H9 (cell line): ENCODE measurements around the gene SLC25A29. TPM values are rescaled to one million over a fixed set of nuclear protein-coding genes. Genes with fewer than 3 reads are reported as not detected.

Experiments
- DNase-seq: peaks from one replicate; pipeline ENCODE4 v3.0.0-alpha.2; 2017
- H2AFZ ChIP-seq: one replicate; pipeline ENCODE4 v1.6.1; 2013; ENCODE audit warnings: mild to moderate bottlenecking, low read length, control low read depth, moderate library complexity
- H2AK5ac ChIP-seq: 2 replicates; pipeline ENCODE4 v1.6.1; 2013; ENCODE audit warnings: low read length, control low read depth, mixed read lengths; ENCODE audit not compliant: insufficient read length
- H2BK120ac ChIP-seq: one replicate; pipeline ENCODE4 v1.6.1; 2013; ENCODE audit warnings: low read depth, mild to moderate bottlenecking, low read length, control low read depth, inconsistent platforms; ENCODE audit not compliant: poor library complexity, severe bottlenecking
- H2BK12ac ChIP-seq: 2 replicates; pipeline ENCODE4 v1.6.1; 2013; ENCODE audit warnings: low read length, control low read depth, mixed read lengths, low read depth; ENCODE audit not compliant: insufficient read length
- H2BK15ac ChIP-seq: 2 replicates; pipeline ENCODE4 v1.6.1; 2013; ENCODE audit warnings: low read depth, low read length, control low read depth
- H2BK20ac ChIP-seq: one replicate; pipeline ENCODE4 v1.6.1; 2013; ENCODE audit warnings: low read depth, mild to moderate bottlenecking, low read length, control low read depth, inconsistent platforms; ENCODE audit not compliant: poor library complexity, severe bottlenecking
- H2BK5ac ChIP-seq: 2 replicates; pipeline ENCODE4 v1.6.1; 2013; ENCODE audit warnings: low read length, control low read depth, mixed read lengths; ENCODE audit not compliant: insufficient read length
- H3K14ac ChIP-seq: 2 replicates; pipeline ENCODE4 v1.6.1; 2013; ENCODE audit warnings: low read length, control low read depth; ENCODE audit not compliant: insufficient read depth
- H3K18ac ChIP-seq: 2 replicates; pipeline ENCODE4 v1.6.1; 2013; ENCODE audit warnings: low read depth, mild to moderate bottlenecking, mixed read lengths, low read length, control low read depth; ENCODE audit not compliant: insufficient read length
- H3K23ac ChIP-seq: 2 replicates; pipeline ENCODE4 v1.6.1; 2013; ENCODE audit warnings: low read length, control low read depth, mixed read lengths, low read depth; ENCODE audit not compliant: insufficient read length
- H3K23me2 ChIP-seq: 2 replicates; pipeline ENCODE4 v1.6.1; 2013; ENCODE audit warnings: low read depth, mild to moderate bottlenecking, mixed read lengths, low read length, control low read depth; ENCODE audit not compliant: insufficient read length, poor library complexity, severe bottlenecking
- H3K27ac ChIP-seq: 2 replicates; pipeline ENCODE4 v1.5.1; 2013; ENCODE audit warnings: low read length, control low read depth, mixed read lengths, low read depth; ENCODE audit not compliant: insufficient read length
- H3K27me3 ChIP-seq: 2 replicates; pipeline ENCODE4 v1.6.1; 2013; ENCODE audit warnings: low read length, control low read depth, inconsistent platforms; ENCODE audit not compliant: insufficient read depth
- H3K4ac ChIP-seq: 2 replicates; pipeline ENCODE4 v1.6.1; 2013; ENCODE audit warnings: low read depth, mild to moderate bottlenecking, control low read depth, inconsistent platforms, low read length, moderate library complexity
- H3K4me1 ChIP-seq: 2 replicates; pipeline ENCODE4 v1.6.1; 2013; ENCODE audit warnings: low read length, control low read depth, inconsistent platforms; ENCODE audit not compliant: insufficient read depth
- H3K4me2 ChIP-seq: 2 replicates; pipeline ENCODE4 v1.6.1; 2013; ENCODE audit warnings: low read length, control low read depth, mixed read lengths; ENCODE audit not compliant: insufficient read length, insufficient read depth
- H3K56ac ChIP-seq: 2 replicates; pipeline ENCODE4 v1.6.1; 2013; ENCODE audit warnings: low read depth, mild to moderate bottlenecking, mixed read lengths, low read length, control low read depth; ENCODE audit not compliant: insufficient read length
- H3K79me1 ChIP-seq: 2 replicates; pipeline ENCODE4 v1.6.1; 2013; ENCODE audit warnings: low read depth, mild to moderate bottlenecking, moderate library complexity, low read length, control low read depth, inconsistent platforms; ENCODE audit not compliant: insufficient read depth, poor library complexity, severe bottlenecking
- H3K79me2 ChIP-seq: 2 replicates; pipeline ENCODE4 v1.6.1; 2013; ENCODE audit warnings: low read length, control low read depth, inconsistent platforms; ENCODE audit not compliant: insufficient read depth
- H3K9ac ChIP-seq: 2 replicates; pipeline ENCODE4 v1.6.1; 2013; ENCODE audit warnings: low read length, control low read depth, mixed read lengths; ENCODE audit not compliant: insufficient read length; ENCODE audit errors: extremely low read depth
- H3K9me3 ChIP-seq: one replicate; pipeline ENCODE4 v1.6.1; 2013; ENCODE audit warnings: low read depth, low read length, inconsistent platforms; ENCODE audit not compliant: control insufficient read depth
- H3T11ph ChIP-seq: one replicate; pipeline ENCODE4 v1.6.1; 2013; ENCODE audit warnings: mild to moderate bottlenecking, low read length, control low read depth, inconsistent platforms
- H4K20me1 ChIP-seq: one replicate; pipeline ENCODE4 v1.6.1; 2013; ENCODE audit not compliant: control insufficient read depth, insufficient read length, insufficient read depth
- H4K5ac ChIP-seq: 2 replicates; pipeline ENCODE4 v1.6.1; 2013; ENCODE audit warnings: low read depth, mild to moderate bottlenecking, mixed read lengths, low read length, control low read depth; ENCODE audit not compliant: insufficient read length
- H4K8ac ChIP-seq: replicated peaks from 2 replicates; pipeline ENCODE4 v1.6.1; 2013; ENCODE audit warnings: low read length, control low read depth, mixed read lengths, low read depth; ENCODE audit not compliant: insufficient read length
- H4K91ac ChIP-seq: 2 replicates; pipeline ENCODE4 v1.6.1; 2013; ENCODE audit warnings: low read depth, mild to moderate bottlenecking, moderate library complexity, mixed read lengths, low read length, control low read depth; ENCODE audit not compliant: insufficient read length
- H3K27ac Mint-ChIP-seq, 3 experiments: 2 replicates in 2 of 3; 3 replicates in 1 of 3; pipeline ENCODE4 v1.8.0; 2020 to 2021; ENCODE audit warnings: mixed read lengths in 3 of 3, mild to moderate bottlenecking in 1 of 3, moderate library complexity in 1 of 3
- H3K27me3 Mint-ChIP-seq: 2 replicates; pipeline ENCODE4 v1.8.0; 2021; ENCODE audit warnings: low read depth, mild to moderate bottlenecking, moderate library complexity, mixed read lengths
- H3K36me3 Mint-ChIP-seq, 3 experiments: 2 replicates in 2 of 3; 3 replicates in 1 of 3; pipeline ENCODE4 v1.8.0; 2020 to 2021; ENCODE audit warnings: low read depth in 3 of 3, mixed read lengths in 3 of 3; ENCODE audit not compliant: insufficient read depth in 1 of 3
- H3K4me1 Mint-ChIP-seq, 2 experiments: 2 replicates each; pipeline ENCODE4 v1.8.0; 2020; ENCODE audit warnings: mixed read lengths in 2 of 2
- H3K4me3 Mint-ChIP-seq, 2 experiments: 2 replicates in 1 of 2; 3 replicates in 1 of 2; pipeline ENCODE4 v1.8.0; 2020 to 2021; ENCODE audit warnings: mild to moderate bottlenecking in 2 of 2, mixed read lengths in 2 of 2, moderate library complexity in 1 of 2
- H3K9me3 Mint-ChIP-seq, 2 experiments: 2 replicates in 1 of 2; 3 replicates in 1 of 2; pipeline ENCODE4 v1.8.0; 2020; ENCODE audit warnings: mild to moderate bottlenecking in 2 of 2, mixed read lengths in 2 of 2, moderate library complexity in 1 of 2
- CTCF ChIP-seq: fragments of 200-600 bp; sonication (generic); conservative IDR thresholded peaks from 3 replicates; pipeline ENCODE4 v1.8.0; 2021; ENCODE audit warnings: antibody characterized with exemption, mild to moderate bottlenecking
- WGBS: extraction: QIAGEN DNeasy Blood & Tissue Kit; methylation state at CpG from one replicate; pipeline ENCODE4 v1.1.7; 2013; ENCODE audit warnings: missing lambda C conversion rate, low lambda C conversion rate, mixed read lengths; ENCODE audit not compliant: insufficient read length; ENCODE audit errors: extremely low coverage; 5-methylcytosine and 5-hydroxymethylcytosine counted together
- total RNA-seq: library from RNA; stranded (reverse); gene quantifications from 2 replicates; pipeline ENCODE4 v1.2.1, GENCODE V29; 2021

The SLC25A29 gene
- total RNA-seq, 1 experiment from 2014 or later: 175 TPM

- Histone ChIP-seq H3K9me3 (no peaks in the 10 kb centered on the region), H3K4me1 (no peaks in the 10 kb centered on the region), H2BK120ac (no peak within 1 kb of the TSS), H3K4ac (no peak within 1 kb of the TSS), H2BK5ac (no peak within 1 kb of the TSS), H3K23me2 (no peaks in the 10 kb centered on the region), H2BK12ac (no peak within 1 kb of the TSS), H2BK15ac (no peak within 1 kb of the TSS), H3K18ac (no peak within 1 kb of the TSS), H2AFZ (no peak within 1 kb of the TSS), H4K5ac (no peak within 1 kb of the TSS), H3K79me1 (no peaks in the 10 kb centered on the region), H3K4me2 (no peak within 1 kb of the TSS), H2BK20ac (no peak within 1 kb of the TSS), H3K14ac (no peak within 1 kb of the TSS; the same call in 1 of the 2 replicates), H3K79me2 (no peaks in the 10 kb centered on the region), H3K27ac (no peak within 1 kb of the TSS), H3K9ac (no peak within 1 kb of the TSS), H3K23ac (no peak within 1 kb of the TSS), H4K91ac (no peak within 1 kb of the TSS), H3K56ac (no peak within 1 kb of the TSS), H4K8ac (no peak within 1 kb of the TSS), H2AK5ac (no peak within 1 kb of the TSS), H4K20me1 (no peaks in the 10 kb centered on the region), H3K27me3 (no peaks in the 10 kb centered on the region), H3T11ph (no peak within 1 kb of the TSS)
- Mint-ChIP-seq H3K36me3 (no peaks in the 10 kb centered on the region), H3K27me3 (peaks cover 1% of the 10 kb centered on the region), H3K4me3 (no peak within 1 kb of the TSS), H3K9me3 (no peaks in the 10 kb centered on the region; a peak in 1 of 5 replicates), H3K4me1 (peaks cover 7 to 12% of the 10 kb centered on the region in 2 experiments; a peak in 3 of 4 replicates), H3K27ac (peak within 1 kb of the TSS in 1 of 3 experiments; percentile 61; a peak in 2 of 7 replicates)
- no peak for TF ChIP-seq CTCF
- WGBS: no CpG with 5 or more reads among the region's 16 CpGs
- no peak for DNase-seq
Observed at GRCh38 chr14:100323121-100323941, 17.1 kb upstream of the SLC25A29 start, which contains the start of gene SLC25A47. TSS of gene SLC25A47 (plus strand) at chr14:100323339. CDS start at chr14:100323415, 76 bp downstream.
